HG03565 (cell line): ENCODE results near the gene PIBF1.
A peak's percentile ranks its signal among the peaks of the same experiment; 100 is the strongest.
"Not testable (repeated sequence)": the region's sequence is repeated elsewhere in the genome, so short reads cannot be mapped to it uniquely, and the experiment has no call there.

Experiments
- ATAC-seq: cut with Tn5 transposase; IDR thresholded peaks from one replicate; pipeline ENCODE4 v1.9.1; 2021; ENCODE audit warnings: mild to moderate bottlenecking, moderate library complexity; ENCODE audit not compliant: unreplicated experiment

PIBF1 gene

GRCh38 chr13:72896869-72897268 lies 114.9 kb downstream of the PIBF1 start:
- no peak for ATAC-seq

GRCh38 chr13:72901546-72901945 lies 119.6 kb downstream of the PIBF1 start:
- not testable (repeated sequence) for ATAC-seq

GRCh38 chr13:72908416-72908815 lies 126.5 kb downstream of the PIBF1 start:
- no peak for ATAC-seq

GRCh38 chr13:72911981-72912380 lies 130.0 kb downstream of the PIBF1 start:
- ATAC-seq, result no peak

GRCh38 chr13:72920097-72920496 lies 138.2 kb downstream of the PIBF1 start:
- no peak for ATAC-seq

- ATAC-seq, result no peak
Observed at GRCh38 chr13:72931311-72931710, 149.4 kb downstream of the PIBF1 start.

GRCh38 chr13:72932250-72932649 lies 150.3 kb downstream of the PIBF1 start:
- no peak for ATAC-seq

GRCh38 chr13:72946267-72946666 lies 164.3 kb downstream of the PIBF1 start:
- not testable (repeated sequence) for ATAC-seq

GRCh38 chr13:72952529-72953141 lies 170.7 kb downstream of the PIBF1 start:
- ATAC-seq, result no peak

- no peak for ATAC-seq
Observed at GRCh38 chr13:72953391-72953965, 171.5 kb downstream of the PIBF1 start.

GRCh38 chr13:72959643-72960042 lies 177.7 kb downstream of the PIBF1 start:
- no peak for ATAC-seq

- no peak for ATAC-seq
Observed at GRCh38 chr13:72960114-72960513, 178.2 kb downstream of the PIBF1 start.

GRCh38 chr13:72960541-72960940 lies 178.6 kb downstream of the PIBF1 start:
- ATAC-seq, result no peak

- peak; percentile 92 for ATAC-seq
Observed at GRCh38 chr13:72963762-72964161, 181.8 kb downstream of the PIBF1 start.

- no peak for ATAC-seq
Observed at GRCh38 chr13:72970301-72970880, 188.5 kb downstream of the PIBF1 start.

GRCh38 chr13:72970956-72971355 lies 189.0 kb downstream of the PIBF1 start:
- ATAC-seq, result no peak

- no peak for ATAC-seq
Observed at GRCh38 chr13:72973234-72973633, 191.3 kb downstream of the PIBF1 start.

GRCh38 chr13:72983085-72983768 lies 201.3 kb downstream of the PIBF1 start:
- no peak for ATAC-seq

- ATAC-seq, result no peak
Observed at GRCh38 chr13:72985610-72986009, 203.7 kb downstream of the PIBF1 start.

GRCh38 chr13:72986197-72986596 lies 204.3 kb downstream of the PIBF1 start:
- no peak for ATAC-seq

GRCh38 chr13:72990953-72991352 lies 209.0 kb downstream of the PIBF1 start:
- ATAC-seq, result no peak

GRCh38 chr13:72998012-72998411 lies 216.1 kb downstream of the PIBF1 start:
- ATAC-seq, result no peak
